ENCODE data around the gene C17orf107.
A peak's percentile ranks its signal among the peaks of the same experiment; 100 is the strongest.
"Not testable (repeated sequence)": the region's sequence is repeated elsewhere in the genome, so short reads cannot be mapped to it uniquely, and the experiment has no call there.

The C17orf107 gene

GRCh38 chr17:4899341-4900230 is at the start of gene C17orf107:
Gene C17orf107 (plus strand): TSS chr17:4899536. CDS start chr17:4899763, 227 bp downstream.
- peak; percentile 94 for DNase-seq (ENCODE audit: low spot score)

DNA sequence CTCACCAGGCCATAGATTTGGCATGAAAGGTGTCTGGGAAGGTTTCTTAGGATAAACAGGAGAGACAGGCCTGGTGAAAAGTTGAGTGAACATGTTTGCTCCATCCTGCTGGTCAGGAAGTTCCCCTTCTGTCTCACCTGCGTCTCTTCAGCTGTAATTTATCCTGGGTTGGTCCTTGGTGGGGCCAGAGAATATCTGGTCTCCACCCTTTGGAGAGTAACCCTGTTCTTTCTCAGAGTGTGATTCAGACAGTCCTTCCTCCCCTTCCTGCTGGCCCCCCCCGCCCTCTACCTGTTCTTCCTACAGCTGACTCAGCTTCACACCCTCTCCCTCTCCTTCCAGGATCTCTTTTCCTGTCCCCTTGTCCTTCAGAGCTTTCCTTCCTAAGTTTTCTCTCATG is 49.1 kb upstream of the C17orf107 start:
- DNase-seq (ENCODE audit: low spot score): no peak

GRCh38 chr17:4851084-4851483 is 48.3 kb upstream of the C17orf107 start:
- no peak for DNase-seq (ENCODE audit: low spot score)

- peak; percentile 62 for DNase-seq (ENCODE audit: low spot score)
Measured at GRCh38 chr17:4852567-4853207, 46.6 kb upstream of the C17orf107 start.

DNA sequence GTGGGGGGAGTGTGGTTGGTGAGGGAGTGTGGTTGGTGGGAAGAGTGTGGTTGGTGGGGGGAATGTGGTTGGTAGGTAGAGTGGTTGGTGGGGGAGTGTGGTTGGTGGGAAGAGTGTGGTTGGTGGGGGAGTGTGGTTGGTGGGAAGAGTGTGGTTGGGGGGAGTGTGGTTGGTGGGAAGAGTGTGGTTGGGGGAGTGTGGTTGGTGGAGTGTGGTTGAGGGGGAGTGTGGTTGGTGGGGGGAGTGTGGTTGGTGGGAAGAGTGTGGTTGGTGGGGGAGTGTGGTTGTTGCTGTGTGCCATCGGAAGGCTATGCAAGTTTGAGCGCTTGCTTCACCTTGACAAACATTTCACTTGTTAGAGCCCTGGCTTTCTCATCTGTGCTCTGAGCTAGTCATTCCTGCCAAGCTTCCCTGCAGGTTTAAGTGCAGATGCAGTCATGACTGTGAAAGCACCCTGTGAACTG is 46.1 kb upstream of the C17orf107 start:
- DNase-seq (ENCODE audit: low spot score): no peak

GRCh38 chr17:4854111-4854681 is 45.1 kb upstream of the C17orf107 start:
- no peak for DNase-seq (ENCODE audit: low spot score)

- DNase-seq (ENCODE audit: low spot score): no peak
Measured at GRCh38 chr17:4856271-4856936, 42.9 kb upstream of the C17orf107 start.

DNA sequence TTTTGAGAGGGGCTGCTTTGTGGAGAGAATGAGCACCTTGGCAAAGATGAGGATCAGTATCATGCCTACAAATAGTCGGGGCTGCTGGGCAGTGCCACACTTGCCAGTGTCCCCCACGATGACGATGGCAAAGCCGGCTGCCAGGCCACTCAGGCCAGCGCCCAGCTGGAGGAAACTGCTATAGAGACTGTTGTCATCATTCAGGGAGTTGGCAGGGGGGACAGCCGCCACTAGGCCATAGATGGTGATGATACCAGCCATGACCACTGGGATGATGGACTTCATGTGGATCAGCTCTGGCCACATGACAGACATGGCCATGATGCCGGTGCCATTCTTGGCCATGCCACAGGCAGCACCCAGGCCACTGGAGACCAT is 42.4 kb upstream of the C17orf107 start:
- DNase-seq (ENCODE audit: low spot score): no peak

DNA sequence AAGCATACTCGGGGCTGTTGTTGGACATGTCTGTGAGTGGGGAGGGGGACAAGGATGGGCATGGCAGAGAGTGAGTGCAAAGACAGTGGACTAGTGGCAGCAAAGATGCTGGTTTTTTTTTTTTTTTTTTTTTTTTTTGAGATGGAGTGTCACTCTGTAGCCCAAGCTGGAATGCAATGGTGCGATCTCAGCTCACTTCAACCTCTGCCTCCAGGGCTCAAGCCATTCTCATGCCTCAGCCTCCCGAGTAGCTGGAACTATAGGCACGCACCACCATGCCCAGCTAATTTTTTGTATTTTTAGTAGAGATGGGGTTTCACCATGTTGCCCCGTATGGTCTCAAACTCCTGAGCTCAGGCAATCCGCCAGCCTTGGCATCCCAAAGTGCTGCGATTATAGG is 42.0 kb upstream of the C17orf107 start:
- DNase-seq (ENCODE audit: low spot score): not testable (repeated sequence)

- DNase-seq (ENCODE audit: low spot score): peak; percentile 31
Measured at GRCh38 chr17:4858068-4858881, 41.1 kb upstream of the C17orf107 start.

DNA sequence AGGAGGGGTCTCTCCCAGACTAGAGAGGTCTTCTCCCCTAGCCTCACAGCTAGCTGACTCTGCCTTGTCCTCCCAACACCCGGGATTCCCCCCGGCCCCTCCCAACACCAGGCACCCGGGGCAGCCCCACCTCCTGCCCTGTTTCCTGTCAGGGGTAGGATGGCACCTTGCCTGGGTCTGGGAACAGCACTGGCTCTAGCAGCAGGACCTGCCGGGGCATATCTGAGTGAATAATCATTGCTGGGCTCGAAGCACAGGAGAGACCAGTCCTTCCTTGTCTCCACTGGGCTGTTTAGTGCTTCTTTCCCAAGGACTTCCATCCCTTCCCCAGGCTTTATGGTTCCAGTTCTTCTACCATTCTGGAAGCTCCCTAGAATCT is 40.5 kb upstream of the C17orf107 start:
- DNase-seq (ENCODE audit: low spot score): peak; percentile 50

DNA sequence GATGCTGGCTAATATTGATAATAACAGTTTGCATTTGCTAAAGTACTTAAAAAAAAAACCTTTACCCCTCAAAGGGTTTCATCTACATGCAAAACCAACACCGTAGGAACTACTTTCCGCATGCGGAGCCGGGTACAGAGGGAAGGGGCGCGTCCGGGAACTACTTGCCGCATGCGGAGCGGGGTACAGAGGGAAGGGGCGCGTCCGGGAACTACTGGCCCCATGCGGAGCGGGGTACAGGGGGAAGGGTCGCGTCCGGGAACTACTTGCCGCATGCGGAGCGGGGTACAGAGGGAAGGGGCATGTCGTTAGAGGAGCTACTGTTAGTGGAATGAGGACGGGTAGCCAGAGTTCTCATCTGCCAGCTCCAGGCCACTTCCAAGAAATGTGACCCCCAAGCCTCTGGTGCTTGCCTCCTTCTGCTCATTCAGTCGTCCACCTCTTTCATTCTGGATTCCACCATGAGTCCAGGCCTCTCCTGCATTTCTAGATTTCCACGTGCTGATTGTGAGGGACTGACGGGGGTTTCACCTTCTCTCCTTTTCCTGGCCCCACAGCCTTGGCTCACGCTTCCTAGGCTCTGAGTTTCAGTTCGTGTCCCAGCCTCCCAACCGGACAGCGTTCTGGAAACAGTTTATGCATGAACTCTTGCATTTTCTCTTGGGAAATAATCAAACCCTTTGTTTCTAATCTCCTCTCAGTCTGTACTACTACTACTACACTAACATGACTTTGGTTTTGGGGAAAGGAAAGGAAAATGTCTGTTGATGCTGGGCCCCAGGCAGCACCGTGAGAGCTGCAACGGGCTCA is 39.3 kb upstream of the C17orf107 start:
- no peak for DNase-seq (ENCODE audit: low spot score)

GRCh38 chr17:4860651-4861050 is 38.7 kb upstream of the C17orf107 start:
- DNase-seq (ENCODE audit: low spot score): no peak

DNA sequence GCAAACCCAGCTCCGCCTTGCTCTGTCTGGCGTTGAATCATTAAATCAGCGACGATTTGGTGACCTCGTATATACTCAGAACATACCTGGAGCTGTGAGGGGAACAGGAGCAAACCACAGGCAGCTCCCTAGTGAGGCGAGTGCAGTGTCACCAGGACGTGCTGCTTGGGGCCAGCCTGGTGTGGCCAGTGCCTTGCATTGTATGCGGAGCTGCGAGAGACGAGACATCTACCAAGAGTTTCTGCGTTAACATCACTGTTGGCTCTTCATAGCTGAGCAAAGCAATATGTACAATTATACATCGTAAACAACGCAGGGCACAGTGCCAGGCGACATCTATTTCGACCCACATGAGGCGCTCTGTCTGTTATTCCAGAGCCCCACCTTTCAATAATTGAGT is 38.3 kb upstream of the C17orf107 start:
- no peak for DNase-seq (ENCODE audit: low spot score)

DNA sequence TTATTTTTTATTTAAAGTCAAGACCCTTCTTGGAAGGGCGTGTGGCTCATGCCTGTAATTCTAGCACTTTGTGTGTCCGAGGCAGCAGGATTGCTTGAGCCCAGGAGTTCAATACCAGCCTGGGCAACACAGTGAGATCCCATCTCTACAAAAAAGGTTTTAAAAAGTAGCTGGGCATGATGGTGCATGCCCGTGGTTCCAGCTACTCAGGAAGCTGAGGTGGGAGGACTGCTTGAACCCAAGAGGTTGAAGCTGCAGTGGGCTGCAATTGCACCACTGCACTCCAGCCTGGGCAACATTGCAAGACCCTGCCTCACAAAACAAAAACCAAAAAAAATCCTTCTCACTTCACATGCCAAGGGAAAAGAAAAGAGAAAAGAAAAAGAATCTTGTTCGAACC is 36.6 kb upstream of the C17orf107 start:
- no peak for DNase-seq (ENCODE audit: low spot score)

- no peak for DNase-seq (ENCODE audit: low spot score)
Measured at GRCh38 chr17:4863321-4863720, 36.0 kb upstream of the C17orf107 start.

DNA sequence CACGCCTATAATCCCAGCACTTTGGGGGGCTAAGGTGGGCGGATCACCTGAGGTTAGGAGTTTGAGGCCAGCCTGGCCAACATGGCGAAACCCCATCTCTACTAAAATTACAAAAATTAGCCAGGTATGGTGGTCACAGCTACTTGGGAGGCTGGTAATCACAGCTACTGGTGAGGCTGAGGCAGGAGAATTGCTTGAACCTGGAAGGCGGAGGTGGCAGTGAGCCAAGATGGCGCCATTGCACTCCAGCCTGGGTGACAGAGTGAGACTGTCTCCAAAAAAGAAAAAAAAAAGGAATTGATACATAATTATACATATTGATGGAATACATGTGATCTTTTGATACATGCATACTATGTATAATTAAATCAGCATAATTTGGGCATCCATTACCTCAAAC is 31.8 kb upstream of the C17orf107 start:
- DNase-seq (ENCODE audit: low spot score): not testable (repeated sequence)

DNA sequence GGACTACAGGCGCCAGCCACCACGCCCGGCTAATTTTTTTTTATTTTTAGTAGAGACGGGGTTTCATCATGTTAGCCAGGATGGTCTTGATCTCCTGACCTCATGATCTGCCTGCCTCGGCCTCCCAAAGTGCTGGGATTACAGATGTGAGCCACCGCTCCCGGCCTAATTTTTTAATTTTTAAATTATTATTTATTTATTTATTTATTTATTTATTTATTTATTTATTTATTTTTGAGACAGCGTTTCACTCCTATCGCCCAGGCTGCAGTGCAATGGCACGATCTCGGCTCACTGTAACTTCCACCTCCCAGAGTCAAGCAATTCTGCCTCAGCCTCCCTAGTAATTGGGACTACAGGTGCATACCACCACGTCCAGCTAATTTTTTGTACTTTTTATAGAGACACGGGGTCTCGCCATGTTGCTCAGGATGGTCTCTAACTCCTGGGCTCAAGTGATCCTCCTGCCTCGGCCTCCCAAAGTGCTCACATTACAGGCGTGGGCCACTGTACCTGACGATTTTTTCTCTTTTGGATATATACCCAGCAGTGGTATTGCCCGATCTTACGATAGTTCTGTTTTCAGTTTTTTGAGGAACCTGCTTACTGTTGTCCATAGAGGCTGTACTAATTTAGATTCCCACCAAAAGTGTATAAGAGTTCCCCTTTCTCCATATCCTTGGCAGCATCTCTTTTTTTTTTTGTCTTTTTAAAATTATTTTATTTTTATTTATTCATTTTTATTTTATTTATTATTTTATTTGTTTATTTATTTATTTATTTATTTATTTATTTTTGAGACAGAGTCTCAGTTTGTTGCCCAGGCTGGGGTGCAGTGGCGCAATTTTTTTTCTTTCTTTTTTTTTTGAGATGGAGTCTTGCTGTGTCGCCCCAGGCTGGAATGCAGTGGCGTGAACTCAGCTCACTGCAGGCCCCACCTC is 30.0 kb upstream of the C17orf107 start:
- DNase-seq (ENCODE audit: low spot score): not testable (repeated sequence)

DNA sequence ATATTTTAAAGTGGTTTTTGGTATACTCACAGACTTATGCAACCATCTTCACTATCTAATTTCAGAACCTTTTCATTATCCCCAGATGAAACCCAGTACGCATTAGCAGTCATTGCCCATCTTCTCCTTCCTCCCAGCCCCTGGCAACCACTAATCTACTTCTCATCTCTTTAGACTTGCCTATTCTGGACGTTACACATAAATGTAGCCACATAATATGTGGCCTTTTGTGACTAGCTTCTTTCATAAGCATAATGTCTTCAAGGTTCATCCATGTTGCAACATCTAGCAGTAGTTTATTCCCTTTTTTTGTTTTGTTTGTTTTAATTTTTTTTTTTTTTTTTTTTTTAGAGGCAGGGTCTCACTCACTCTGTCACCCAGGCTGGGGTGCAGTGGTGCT is 28.5 kb upstream of the C17orf107 start:
- DNase-seq (ENCODE audit: low spot score): no peak

DNA sequence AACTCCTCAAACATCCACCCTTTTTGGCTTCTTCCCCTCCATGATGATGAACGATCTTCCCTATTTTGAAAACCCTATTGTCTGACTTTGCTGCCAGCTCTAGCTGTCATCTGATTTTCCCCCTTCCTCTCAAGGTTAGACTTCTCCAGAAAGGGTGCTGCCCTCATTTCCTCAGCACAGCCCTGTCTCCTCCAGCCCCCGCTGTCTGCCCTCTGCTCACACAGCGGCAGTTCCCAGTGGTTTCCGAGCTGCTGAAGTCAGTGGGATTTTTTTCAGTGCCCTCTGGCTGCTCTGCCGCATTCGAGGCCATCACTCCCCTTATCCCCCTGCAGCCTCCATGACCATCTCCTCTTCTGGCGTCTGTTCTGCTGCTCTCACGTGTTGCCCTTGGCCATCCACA is 26.6 kb upstream of the C17orf107 start:
- DNase-seq (ENCODE audit: low spot score): no peak

Data from GM03348 (cell line).